Measurements from ENCODE around the gene UMOD. TPM values are rescaled to one million over a fixed set of nuclear protein-coding genes. Genes with fewer than 3 reads are reported as not detected.
A peak's percentile ranks its signal among the peaks of the same experiment; 100 is the strongest.

Gene UMOD
- total RNA-seq, 1 donor from 2014 or later = not detected

GRCh38 chr16:20385844-20386832 is 33.6 kb upstream of the UMOD start:
- peak; percentile 89 for TF ChIP-seq CTCF (conservative IDR thresholded peaks at IDR 0.05; ENCODE audit: low read depth, low read length)
- no peak for DNase-seq (ENCODE audit: low read depth)

DNA sequence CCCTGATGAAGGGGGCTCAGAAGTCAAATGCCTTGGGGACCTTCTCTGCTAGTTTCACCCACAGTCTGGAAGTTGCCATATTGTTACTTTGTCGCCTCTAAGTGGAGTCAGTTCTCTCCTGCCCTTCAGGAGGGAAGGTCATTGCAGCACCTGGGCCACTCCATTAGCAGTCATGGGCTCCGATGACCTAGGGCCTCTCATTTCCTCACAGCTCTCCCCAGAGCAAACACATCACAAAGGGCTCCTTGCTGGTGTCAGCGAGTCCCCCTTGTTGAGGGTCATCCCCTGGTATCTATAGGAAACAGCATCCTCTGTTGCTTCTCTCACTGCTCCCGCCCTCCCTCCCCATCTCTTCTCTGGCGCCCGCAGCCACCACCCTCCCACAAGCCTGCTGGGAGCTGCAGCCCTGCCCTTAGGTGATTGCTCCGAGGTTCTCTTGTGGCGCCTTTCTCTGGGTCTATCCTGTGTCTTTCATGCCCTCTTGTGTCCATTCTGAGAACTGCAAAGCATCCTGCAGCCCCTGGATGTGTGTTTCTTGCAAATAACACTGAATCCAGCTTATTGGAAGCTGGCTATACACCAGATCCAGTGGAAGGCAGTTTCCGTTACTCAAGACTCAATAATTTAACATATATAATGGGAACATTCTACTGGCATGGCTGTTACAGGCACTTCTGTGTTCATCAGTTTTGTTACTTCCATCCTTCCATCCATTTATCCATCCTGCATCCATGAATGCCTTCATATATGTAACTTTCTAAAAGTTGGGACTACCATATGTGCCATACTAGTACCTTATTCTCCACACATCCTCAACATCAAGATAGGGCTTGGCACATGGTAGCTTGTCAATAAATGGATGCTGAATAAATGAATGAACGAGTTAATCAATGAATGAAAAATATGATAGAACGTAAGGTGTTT is 30.9 kb upstream of the UMOD start:
- H3K4me3 ChIP-seq (ENCODE audit: low read depth, low read length) = no peak overlapping the region
- TF ChIP-seq CTCF (conservative IDR thresholded peaks at IDR 0.05; ENCODE audit: low read depth, low read length) = peak; percentile 90
- peak; percentile 40 for DNase-seq (ENCODE audit: low read depth)

More at GRCh38 chr16:20385844-20386832, 33.6 kb upstream of the UMOD start:
- no peak overlapping the region for H3K4me3 ChIP-seq (ENCODE audit: low read depth, low read length)

- DNase-seq (ENCODE audit: low read depth) = no peak
- no peak overlapping the region for H3K4me3 ChIP-seq (ENCODE audit: low read depth, low read length)
- no peak for TF ChIP-seq CTCF (conservative IDR thresholded peaks at IDR 0.05; ENCODE audit: low read depth, low read length)
Measured at GRCh38 chr16:20382202-20382948, 29.9 kb upstream of the UMOD start.

- DNase-seq (ENCODE audit: low read depth) = no peak
- TF ChIP-seq CTCF (conservative IDR thresholded peaks at IDR 0.05; ENCODE audit: low read depth, low read length) = no peak
- no peak overlapping the region for H3K4me3 ChIP-seq (ENCODE audit: low read depth, low read length)
Measured at GRCh38 chr16:20380782-20381181, 28.3 kb upstream of the UMOD start.

DNA sequence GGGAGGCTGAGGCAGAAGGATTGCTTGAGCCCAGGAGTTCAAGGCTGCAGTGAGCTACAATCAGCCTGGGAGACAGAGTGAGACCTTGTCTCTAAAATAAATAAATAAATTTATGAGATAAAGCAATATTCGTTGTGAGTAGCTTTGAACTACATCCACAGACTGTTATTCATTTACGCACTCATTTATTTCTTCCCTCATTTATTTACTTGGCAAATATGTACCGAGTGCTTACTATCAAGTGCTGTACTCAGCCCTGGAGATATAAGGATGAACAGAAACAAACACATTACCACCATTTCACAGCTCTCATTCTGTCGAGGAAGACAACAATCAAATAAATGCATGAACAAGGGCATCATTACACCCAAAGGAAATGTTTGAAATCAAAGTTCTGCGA is 24.7 kb upstream of the UMOD start:
- DNase-seq (ENCODE audit: low read depth) = no peak
- H3K4me3 ChIP-seq (ENCODE audit: low read depth, low read length) = no peak overlapping the region
- no peak for TF ChIP-seq CTCF (conservative IDR thresholded peaks at IDR 0.05; ENCODE audit: low read depth, low read length)

DNA sequence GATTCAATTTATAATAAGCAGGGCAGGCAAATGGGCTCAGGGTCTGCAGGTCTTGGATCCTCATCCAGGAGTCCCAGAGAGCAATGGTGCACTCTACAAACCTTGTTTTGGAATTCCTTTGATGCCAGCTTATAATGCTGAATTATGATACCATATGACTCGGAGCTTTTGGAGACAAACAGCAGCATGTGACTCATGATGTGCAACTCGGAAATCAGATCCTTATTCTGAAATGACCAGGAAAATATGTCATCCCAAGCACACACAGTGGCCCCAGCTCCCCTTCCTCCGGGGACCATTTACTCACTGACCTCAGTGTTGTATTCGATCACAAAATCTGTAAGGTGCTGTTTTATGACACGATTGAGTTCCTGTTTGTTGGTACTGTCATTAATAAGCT is 20.2 kb upstream of the UMOD start:
- no peak overlapping the region for H3K4me3 ChIP-seq (ENCODE audit: low read depth, low read length)
- no peak for DNase-seq (ENCODE audit: low read depth)
- TF ChIP-seq CTCF (conservative IDR thresholded peaks at IDR 0.05; ENCODE audit: low read depth, low read length) = no peak

All from epithelial cell of proximal tubule (primary cell).